ENCODE measurements around the gene MOB2. TPM values are rescaled to one million over a fixed set of nuclear protein-coding genes. Genes with fewer than 3 reads are reported as not detected.

Gene MOB2, protein sequence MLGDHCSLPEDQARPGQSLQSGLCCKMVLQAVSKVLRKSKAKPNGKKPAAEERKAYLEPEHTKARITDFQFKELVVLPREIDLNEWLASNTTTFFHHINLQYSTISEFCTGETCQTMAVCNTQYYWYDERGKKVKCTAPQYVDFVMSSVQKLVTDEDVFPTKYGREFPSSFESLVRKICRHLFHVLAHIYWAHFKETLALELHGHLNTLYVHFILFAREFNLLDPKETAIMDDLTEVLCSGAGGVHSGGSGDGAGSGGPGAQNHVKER
- total RNA-seq, result 10 to 100 TPM; 34.7 to 50.4 (median 40.5) TPM

DNA sequence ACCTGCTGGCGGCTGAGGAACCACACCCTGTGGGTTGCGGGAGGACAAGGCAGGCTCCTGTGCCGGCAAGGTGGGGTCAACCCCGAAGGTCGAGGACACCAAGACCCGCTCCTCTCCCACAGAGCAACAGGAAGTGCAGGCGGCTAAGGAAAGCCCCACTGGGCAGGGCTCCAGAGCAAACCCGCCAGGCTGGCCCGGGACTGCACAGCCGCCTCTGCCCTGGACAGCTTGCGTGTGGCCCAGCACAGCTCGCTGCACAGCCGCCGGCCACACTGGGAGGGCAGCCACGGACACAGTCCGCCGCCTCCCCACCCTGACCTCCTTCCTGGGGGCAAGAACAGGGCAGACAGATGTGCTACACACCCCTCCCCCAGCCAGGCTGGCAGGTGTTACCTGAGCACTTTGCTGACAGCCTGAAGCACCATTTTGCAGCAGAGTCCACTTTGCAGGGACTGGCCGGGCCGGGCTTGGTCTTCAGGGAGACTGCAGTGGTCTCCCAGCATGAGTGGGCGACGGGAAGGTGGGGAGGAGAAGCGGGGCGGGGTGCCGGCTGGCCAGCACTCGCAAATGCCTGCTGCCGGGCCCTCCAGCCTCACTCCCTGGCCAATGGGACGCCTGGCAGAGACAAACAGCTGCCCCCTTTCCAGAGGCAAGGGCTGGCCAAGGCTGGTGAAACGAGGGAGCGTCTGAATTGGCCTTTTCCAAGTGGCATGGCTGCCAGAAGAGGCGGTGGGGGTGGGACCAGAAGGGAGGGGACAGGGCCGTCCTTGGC is at the start of gene MOB2:
Gene MOB2 (minus strand): TSS at position 726 of the 772 bp plus-strand sequence. CDS start 223 bp downstream, at position 503.
- Histone ChIP-seq H3K9me3 (no peaks in the 10 kb centered on the region), H3K36me3 (no peaks in the 10 kb centered on the region), H3K4me3 (peak within 1 kb of the TSS; percentile 6 to 40 (median 24)), H3K4me1 (peaks cover 8 to 52% (median 35%) of the 10 kb centered on the region in 4 donors), H3K27ac (peak within 1 kb of the TSS; percentile 36 to 79 (median 64)), H3K27me3 (no peaks in the 10 kb centered on the region)
- TF ChIP-seq, protein P1, sequence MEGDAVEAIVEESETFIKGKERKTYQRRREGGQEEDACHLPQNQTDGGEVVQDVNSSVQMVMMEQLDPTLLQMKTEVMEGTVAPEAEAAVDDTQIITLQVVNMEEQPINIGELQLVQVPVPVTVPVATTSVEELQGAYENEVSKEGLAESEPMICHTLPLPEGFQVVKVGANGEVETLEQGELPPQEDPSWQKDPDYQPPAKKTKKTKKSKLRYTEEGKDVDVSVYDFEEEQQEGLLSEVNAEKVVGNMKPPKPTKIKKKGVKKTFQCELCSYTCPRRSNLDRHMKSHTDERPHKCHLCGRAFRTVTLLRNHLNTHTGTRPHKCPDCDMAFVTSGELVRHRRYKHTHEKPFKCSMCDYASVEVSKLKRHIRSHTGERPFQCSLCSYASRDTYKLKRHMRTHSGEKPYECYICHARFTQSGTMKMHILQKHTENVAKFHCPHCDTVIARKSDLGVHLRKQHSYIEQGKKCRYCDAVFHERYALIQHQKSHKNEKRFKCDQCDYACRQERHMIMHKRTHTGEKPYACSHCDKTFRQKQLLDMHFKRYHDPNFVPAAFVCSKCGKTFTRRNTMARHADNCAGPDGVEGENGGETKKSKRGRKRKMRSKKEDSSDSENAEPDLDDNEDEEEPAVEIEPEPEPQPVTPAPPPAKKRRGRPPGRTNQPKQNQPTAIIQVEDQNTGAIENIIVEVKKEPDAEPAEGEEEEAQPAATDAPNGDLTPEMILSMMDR (IDR thresholded peaks at IDR 0.05), result peak in 2 of 6 experiments; percentile 5 to 28
- no peak for TF ChIP-seq POLR2A (IDR thresholded peaks at IDR 0.05)
- peak; percentile 25 to 71 (median 62) for DNase-seq

DNA sequence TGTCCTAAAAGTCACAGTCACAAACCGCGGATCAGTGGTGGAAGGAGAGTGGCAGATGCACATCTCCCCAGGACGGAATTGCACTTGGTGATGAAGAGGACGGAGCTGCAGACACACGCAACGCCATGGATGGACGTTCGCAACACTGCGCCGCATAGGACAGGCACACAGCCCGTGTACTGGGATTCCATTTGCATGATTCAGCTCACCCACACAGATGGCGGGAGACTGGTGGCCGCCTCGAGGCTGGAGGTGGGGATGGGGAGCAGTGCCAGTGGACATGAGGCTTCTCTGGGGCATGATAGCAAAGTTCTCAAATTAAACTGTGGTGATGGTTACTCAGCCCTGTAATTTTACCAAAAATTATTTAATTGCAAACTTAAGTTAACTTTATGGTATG is 48.1 kb upstream of the MOB2 start:
- H3K27ac ChIP-seq, result no peak overlapping the region
- no peaks in the 10 kb centered on the region for H3K9me3 ChIP-seq
- no peak for DNase-seq
- H3K27me3 ChIP-seq, result no peaks in the 10 kb centered on the region
- no peak overlapping the region for H3K4me3 ChIP-seq
- TF ChIP-seq, protein P1 (IDR thresholded peaks at IDR 0.05), result no peak
- no peak for TF ChIP-seq POLR2A (IDR thresholded peaks at IDR 0.05)
- H3K4me1 ChIP-seq, result peaks cover 0 to 29% (median 0%) of the 10 kb centered on the region in 4 donors
- H3K36me3 ChIP-seq, result peaks cover 0 to 18% (median 0%) of the 10 kb centered on the region in 3 donors

DNA sequence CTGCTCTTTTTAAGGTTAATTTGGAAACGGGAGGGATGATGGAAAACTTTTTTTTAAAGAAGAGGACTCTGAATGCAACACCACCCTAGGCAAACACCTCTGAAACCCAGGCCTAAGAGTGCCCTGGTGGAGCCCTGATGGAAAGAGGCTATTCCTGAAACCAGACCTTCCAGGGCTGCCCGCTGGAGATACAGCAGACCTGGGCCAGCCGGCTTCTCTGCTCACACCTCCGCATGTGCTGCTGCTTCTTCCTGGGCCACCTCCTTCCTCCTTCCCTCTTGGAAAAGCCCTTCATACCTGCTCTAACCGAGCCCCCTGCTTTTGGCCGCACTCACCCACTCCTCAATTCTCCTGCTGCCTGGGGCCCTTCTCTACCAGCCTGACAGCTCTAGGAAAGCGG is 47.6 kb upstream of the MOB2 start:
- H3K4me3 ChIP-seq, result no peak overlapping the region
- no peak for DNase-seq
- H3K9me3 ChIP-seq, result no peaks in the 10 kb centered on the region
- TF ChIP-seq POLR2A (IDR thresholded peaks at IDR 0.05), result no peak
- TF ChIP-seq, protein P1 (IDR thresholded peaks at IDR 0.05), result no peak
- H3K36me3 ChIP-seq, result peaks cover 0 to 18% (median 0%) of the 10 kb centered on the region in 3 donors
- no peak overlapping the region for H3K27ac ChIP-seq
- peaks cover 0 to 29% (median 0%) of the 10 kb centered on the region in 4 donors for H3K4me1 ChIP-seq
- H3K27me3 ChIP-seq, result no peaks in the 10 kb centered on the region

DNA sequence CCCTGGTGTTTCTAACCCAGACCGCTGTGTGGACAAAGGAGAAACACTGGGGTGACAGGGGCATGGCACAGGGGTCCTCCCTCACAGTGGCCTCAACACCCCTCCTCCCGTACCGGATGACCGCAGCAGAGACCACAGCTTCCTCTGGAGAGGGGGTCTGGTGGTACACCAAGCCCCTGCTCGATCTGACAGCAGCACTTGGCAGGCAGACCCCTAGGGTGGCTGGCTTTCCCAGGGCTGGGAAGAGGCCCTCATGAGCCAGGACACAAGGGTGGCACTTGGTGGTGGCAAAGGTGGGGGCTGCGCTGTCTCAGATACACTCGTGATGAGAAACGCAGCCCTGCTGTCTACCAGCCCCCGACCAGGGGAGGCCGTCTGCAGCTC is 46.8 kb upstream of the MOB2 start:
- Histone ChIP-seq H3K9me3 (no peaks in the 10 kb centered on the region), H3K36me3 (peaks cover 0 to 18% (median 0%) of the 10 kb centered on the region in 3 donors), H3K4me1 (peaks cover 0 to 29% (median 0%) of the 10 kb centered on the region in 4 donors), H3K4me3 (no peak overlapping the region), H3K27me3 (no peaks in the 10 kb centered on the region), H3K27ac (no peak overlapping the region)
- no peak for DNase-seq
- no peak for TF ChIP-seq POLR2A (IDR thresholded peaks at IDR 0.05)
- TF ChIP-seq, protein P1 (IDR thresholded peaks at IDR 0.05), result no peak

DNA sequence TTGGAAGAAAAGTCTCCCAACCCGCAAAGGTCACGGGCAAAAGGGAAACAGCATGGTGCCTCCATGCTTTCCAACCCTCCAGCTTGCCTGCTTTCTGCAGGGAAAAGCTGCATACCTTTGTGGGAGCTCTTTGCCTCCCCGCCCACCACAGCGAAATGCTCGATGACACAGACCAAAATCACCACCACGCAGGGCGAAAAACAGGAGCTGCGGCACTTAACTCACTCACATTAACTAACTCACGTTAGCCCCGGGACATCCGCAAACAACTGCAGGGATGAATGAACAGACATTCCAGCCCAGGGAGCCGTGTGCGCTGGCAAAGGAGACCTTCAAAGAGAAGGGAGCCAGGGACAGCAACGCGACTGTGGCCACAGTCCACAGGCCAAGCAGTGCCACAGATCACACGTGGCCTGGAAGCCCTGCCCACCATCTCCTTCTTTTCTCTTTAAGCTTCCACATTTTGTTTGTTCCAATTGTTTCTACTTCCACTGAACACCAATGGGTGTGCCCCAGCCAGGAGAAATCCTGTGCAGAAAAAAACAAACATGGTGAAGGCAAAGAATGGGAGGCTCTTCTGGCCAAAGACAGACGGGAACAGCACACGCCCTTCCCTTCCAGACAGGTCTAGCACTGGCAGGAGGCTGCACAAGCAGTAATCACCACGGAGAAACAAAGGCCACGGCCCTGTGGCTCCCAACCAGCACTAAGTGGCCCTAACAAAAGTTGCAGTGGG is 46.2 kb upstream of the MOB2 start:
- Histone ChIP-seq H3K4me3 (no peak overlapping the region), H3K4me1 (peaks cover 0 to 29% (median 0%) of the 10 kb centered on the region in 4 donors), H3K9me3 (no peaks in the 10 kb centered on the region), H3K27ac (no peak overlapping the region), H3K27me3 (no peaks in the 10 kb centered on the region), H3K36me3 (peaks cover 0 to 18% (median 0%) of the 10 kb centered on the region in 3 donors)
- TF ChIP-seq POLR2A (IDR thresholded peaks at IDR 0.05), result no peak
- TF ChIP-seq, protein P1 (IDR thresholded peaks at IDR 0.05), result no peak
- no peak for DNase-seq

Measured in Peyer's patch (tissue), 4 donors.